ENCODE measurements around the gene ZMYM3. TPM values are rescaled to one million over a fixed set of nuclear protein-coding genes. Genes with fewer than 3 reads are reported as not detected.

The ZMYM3 gene
- total RNA-seq, 1 donor from 2014 or later, result 23.2 TPM

DNA sequence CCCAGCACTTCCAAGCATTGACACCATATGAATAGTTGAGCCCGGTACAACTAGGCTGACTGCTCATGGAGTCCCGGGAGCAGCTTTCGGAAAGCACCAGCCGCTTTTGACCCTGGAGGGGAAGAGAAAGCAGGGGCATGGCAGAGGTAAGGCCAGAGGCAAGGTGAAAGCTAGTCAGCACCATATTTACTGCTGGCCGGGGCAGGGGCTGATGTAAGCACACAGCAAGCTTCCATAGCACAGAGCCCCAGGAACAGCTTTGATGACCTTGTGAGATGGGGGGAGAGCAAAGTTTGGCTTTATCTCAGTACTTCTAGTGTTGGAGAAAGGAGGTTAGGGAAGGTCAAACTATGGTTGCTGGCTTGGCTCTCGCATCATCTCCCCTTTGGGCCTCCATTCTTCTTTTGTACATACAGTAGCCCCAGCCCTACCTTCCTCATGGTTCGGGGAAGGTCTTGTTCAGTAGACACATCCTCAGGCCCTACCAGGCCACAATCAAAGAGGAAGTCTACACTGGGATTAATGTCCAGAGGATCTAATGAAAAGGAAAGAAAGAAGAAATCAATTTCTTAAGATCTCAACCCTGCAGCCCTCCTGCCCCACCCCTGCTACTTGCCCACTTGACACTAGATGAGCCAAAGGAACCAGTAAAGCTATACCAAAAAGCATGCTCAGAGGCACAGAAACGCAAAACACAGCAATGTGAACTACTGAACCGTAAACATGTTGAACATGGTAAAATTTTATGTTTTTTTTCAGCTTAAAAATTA, 9.4 kb downstream of the ZMYM3 start:
- H3K4me1 ChIP-seq, result no peaks in the 10 kb centered on the region
- no peaks in the 10 kb centered on the region for H3K27me3 ChIP-seq (ENCODE audit: low read depth)
- H3K36me3 ChIP-seq, result peaks cover 84% of the 10 kb centered on the region
- no peak overlapping the region for H3K4me3 ChIP-seq
- DNase-seq (no peak), ATAC-seq (no peak)
- TF ChIP-seq, protein P1, sequence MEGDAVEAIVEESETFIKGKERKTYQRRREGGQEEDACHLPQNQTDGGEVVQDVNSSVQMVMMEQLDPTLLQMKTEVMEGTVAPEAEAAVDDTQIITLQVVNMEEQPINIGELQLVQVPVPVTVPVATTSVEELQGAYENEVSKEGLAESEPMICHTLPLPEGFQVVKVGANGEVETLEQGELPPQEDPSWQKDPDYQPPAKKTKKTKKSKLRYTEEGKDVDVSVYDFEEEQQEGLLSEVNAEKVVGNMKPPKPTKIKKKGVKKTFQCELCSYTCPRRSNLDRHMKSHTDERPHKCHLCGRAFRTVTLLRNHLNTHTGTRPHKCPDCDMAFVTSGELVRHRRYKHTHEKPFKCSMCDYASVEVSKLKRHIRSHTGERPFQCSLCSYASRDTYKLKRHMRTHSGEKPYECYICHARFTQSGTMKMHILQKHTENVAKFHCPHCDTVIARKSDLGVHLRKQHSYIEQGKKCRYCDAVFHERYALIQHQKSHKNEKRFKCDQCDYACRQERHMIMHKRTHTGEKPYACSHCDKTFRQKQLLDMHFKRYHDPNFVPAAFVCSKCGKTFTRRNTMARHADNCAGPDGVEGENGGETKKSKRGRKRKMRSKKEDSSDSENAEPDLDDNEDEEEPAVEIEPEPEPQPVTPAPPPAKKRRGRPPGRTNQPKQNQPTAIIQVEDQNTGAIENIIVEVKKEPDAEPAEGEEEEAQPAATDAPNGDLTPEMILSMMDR (IDR thresholded peaks at IDR 0.05), result no peak
- no peak overlapping the region for H3K27ac ChIP-seq
- intact Hi-C loops (cut with DNase I), result no loop called here
- no peaks in the 10 kb centered on the region for H3K9me3 ChIP-seq

DNA sequence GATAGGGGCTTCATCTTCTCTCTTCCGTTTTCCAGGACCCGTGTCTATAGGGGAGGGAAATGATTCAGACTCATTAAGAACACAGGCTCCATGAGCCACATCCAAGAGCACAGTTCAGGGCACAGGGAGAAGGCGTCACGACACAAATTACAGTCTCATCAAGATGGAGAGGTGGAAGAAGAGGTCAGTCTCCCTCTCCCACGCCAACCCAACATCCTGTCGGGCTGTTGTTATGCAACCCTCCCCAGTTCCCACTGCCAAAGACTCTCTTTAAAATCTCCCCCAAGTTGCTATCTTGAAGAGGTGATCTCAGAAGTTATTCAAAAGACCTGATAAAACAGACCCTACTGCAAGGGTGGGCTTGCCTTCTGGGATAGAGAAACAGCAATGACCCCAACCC, 12.6 kb downstream of the ZMYM3 start:
- ATAC-seq (no peak), DNase-seq (no peak)
- no peak overlapping the region for H3K27ac ChIP-seq
- no peaks in the 10 kb centered on the region for H3K9me3 ChIP-seq
- no peak overlapping the region for H3K4me3 ChIP-seq
- H3K4me1 ChIP-seq, result no peaks in the 10 kb centered on the region
- TF ChIP-seq, protein P1 (IDR thresholded peaks at IDR 0.05), result no peak
- peaks cover 52% of the 10 kb centered on the region for H3K36me3 ChIP-seq
- H3K27me3 ChIP-seq (ENCODE audit: low read depth), result no peaks in the 10 kb centered on the region
- intact Hi-C loops (cut with DNase I), result no loop called here

DNA sequence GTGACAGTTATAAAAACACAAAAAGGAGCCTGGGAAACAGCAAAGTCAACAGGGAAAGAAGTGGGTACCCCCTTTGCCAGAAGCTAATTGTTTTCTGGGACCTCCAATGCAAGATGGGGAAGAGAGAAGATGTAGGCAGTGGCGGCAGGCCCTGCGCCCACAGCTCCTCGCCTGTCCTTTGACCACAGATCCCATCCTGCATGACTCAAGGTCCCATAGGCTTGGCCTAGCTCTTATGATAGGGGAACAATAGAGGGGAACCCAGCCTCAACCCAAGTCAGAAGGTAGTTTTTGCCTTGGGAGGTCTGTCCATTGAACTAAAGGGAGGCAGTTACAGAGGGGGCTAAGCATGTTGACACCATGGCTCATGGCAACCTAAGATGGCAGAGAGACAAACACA, 14.2 kb downstream of the ZMYM3 start:
- no peak for DNase-seq
- ATAC-seq, result no peak
- Histone ChIP-seq H3K36me3 (peaks cover 37% of the 10 kb centered on the region), H3K9me3 (no peaks in the 10 kb centered on the region), H3K27me3 (ENCODE audit: low read depth) (no peaks in the 10 kb centered on the region), H3K4me1 (no peaks in the 10 kb centered on the region), H3K4me3 (no peak overlapping the region), H3K27ac (no peak overlapping the region)
- intact Hi-C loops (cut with DNase I), result no loop called here
- TF ChIP-seq, protein P1 (IDR thresholded peaks at IDR 0.05), result no peak

DNA sequence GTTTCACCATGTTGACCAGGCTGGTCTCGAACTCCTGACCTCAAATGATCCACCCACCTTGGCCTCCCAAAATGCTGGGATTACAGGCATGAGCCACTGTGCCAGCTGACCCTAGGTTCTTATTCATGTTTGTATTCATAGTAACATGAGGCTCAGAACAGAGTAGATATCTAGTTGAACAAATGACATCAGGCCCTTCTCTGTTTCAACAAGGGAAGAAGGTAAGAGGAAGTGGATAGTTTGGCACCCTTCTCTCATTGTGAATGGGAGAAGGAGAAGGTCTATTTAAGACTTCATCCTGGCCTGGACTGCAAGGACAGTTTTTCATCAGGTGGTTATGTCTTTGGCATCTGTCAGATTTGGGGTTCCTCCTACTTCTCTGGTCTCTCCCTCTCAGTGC, 17.1 kb downstream of the ZMYM3 start:
- Histone ChIP-seq H3K4me1 (no peaks in the 10 kb centered on the region), H3K27ac (no peak overlapping the region), H3K9me3 (no peaks in the 10 kb centered on the region), H3K36me3 (peaks cover 12% of the 10 kb centered on the region), H3K4me3 (no peak overlapping the region), H3K27me3 (ENCODE audit: low read depth) (no peaks in the 10 kb centered on the region)
- intact Hi-C loops (cut with DNase I), result no loop called here
- DNase-seq (no peak), ATAC-seq (no peak)
- TF ChIP-seq, protein P1 (IDR thresholded peaks at IDR 0.05), result no peak

DNA sequence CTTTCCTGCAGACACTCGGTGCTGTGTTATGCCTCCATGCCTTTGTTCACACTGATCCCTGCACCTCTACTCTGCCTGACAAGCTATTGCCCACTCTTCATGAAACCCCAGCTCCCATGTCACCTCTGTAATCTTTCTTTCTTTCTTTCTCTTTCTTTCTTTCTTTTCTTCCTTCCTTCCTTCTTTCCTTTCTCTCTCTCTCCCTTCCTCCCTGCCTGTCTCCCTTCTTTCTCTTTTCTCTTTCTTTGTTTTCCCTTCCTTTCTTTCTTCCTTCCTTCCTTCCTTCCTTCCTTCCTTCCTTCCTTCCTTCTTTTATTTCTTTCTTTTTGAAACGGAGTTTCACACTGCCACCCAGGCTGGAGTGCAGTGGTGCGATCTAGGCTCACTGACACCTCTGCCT, 18.5 kb downstream of the ZMYM3 start:
- H3K4me1 ChIP-seq, result no peaks in the 10 kb centered on the region
- no peak overlapping the region for H3K27ac ChIP-seq
- H3K36me3 ChIP-seq, result peaks cover 1% of the 10 kb centered on the region
- no peaks in the 10 kb centered on the region for H3K9me3 ChIP-seq
- H3K4me3 ChIP-seq, result no peak overlapping the region
- TF ChIP-seq, protein P1 (IDR thresholded peaks at IDR 0.05), result no peak
- ATAC-seq (no peak), DNase-seq (no peak)
- intact Hi-C loops (cut with DNase I), result no loop called here
- no peaks in the 10 kb centered on the region for H3K27me3 ChIP-seq (ENCODE audit: low read depth)
